Thyroid gland (tissue), 4 donors: ENCODE results near the gene THYN1. TPM values are rescaled to one million over a fixed set of nuclear protein-coding genes. Genes with fewer than 3 reads are reported as not detected.

Source experiments
- DNase-seq, 2 donors: peaks; one replicate each; pipeline ENCODE4 v3.0.0-alpha.2; 2019
- H3K27ac ChIP-seq, 3 donors: fragments of 200-600 bp; sonication (generic); 1 replicate in 2 of 3; 2 replicates in 1 of 3; pipeline ENCODE4 v1.5.1; 2016 to 2019; ENCODE audit warnings: mild to moderate bottlenecking in 1 of 3, moderate library complexity in 1 of 3
- H3K27me3 ChIP-seq: fragments of 200-600 bp; sonication (generic); one replicate; pipeline ENCODE4 v1.5.1; 2019
- H3K36me3 ChIP-seq, 2 donors: fragments of 200-600 bp; sonication (generic); one replicate each; pipeline ENCODE4 v1.5.1; 2016 to 2019
- H3K4me1 ChIP-seq, 2 donors: fragments of 200-600 bp; sonication (generic); one replicate each; pipeline ENCODE4 v1.5.1; 2017 to 2019
- H3K4me3 ChIP-seq, 3 donors: fragments of 200-600 bp; sonication (generic); replicated peaks in 1 of 3; 1 replicate in 2 of 3; 2 replicates in 1 of 3; pipeline ENCODE4 v1.5.1; 2016; ENCODE audit warnings: mild to moderate bottlenecking in 1 of 3
- H3K9me3 ChIP-seq: fragments of 200-600 bp; sonication (generic); one replicate; pipeline ENCODE4 v1.5.1; 2017
- CTCF ChIP-seq, 6 experiments: fragments of 200-600 bp in 3 of 6; fragments of 450-650 bp in 3 of 6; sonication (generic) in 3 of 6; IDR thresholded peaks; one replicate each; pipeline ENCODE4 v1.5.1; 2016 to 2019; ENCODE audit warnings: antibody characterized with exemption in 6 of 6, mild to moderate bottlenecking in 2 of 6, inconsistent platforms in 1 of 6, moderate library complexity in 1 of 6
- POLR2A ChIP-seq, 2 donors: fragments of 450-650 bp; IDR thresholded peaks; one replicate each; pipeline ENCODE4 v1.6.1; 2017; ENCODE audit warnings: antibody characterized with exemption in 2 of 2, mild to moderate bottlenecking in 2 of 2, moderate library complexity in 1 of 2
- WGBS, 2 donors: methylation state at CpG; one replicate each; pipeline ENCODE4 v1.1.5; 2017; 5-methylcytosine and 5-hydroxymethylcytosine counted together
- intact Hi-C: fragments of 100-400 bp; cut with DNase I; formaldehyde crosslinking; loops from one replicate; pipeline ENCODE4 v1.15.1; 2023
- total RNA-seq, 4 donors: library from RNA; depleted of rRNA; stranded (reverse); fragments of >200 nt; gene quantifications; one replicate each; pipeline ENCODE4 v1.2.3, GENCODE V29; 2016

THYN1 gene
- total RNA-seq, 4 donors from 2014 or later = 42.4 to 77.9 (median 63.8) TPM

- peaks cover 17 to 23% of the 10 kb centered on the region in 2 donors for H3K4me1 ChIP-seq
- WGBS, 2 donors = 61 to 66% methylated on average over 4 of the region's 4 CpGs
Measured at GRCh38 chr11:134230339-134230738, 22.8 kb downstream of the THYN1 start.

GRCh38 chr11:134229126-134229790, 23.9 kb downstream of the THYN1 start:
- Histone ChIP-seq H3K27me3 (no peaks in the 10 kb centered on the region), H3K9me3 (no peaks in the 10 kb centered on the region), H3K4me1 (peaks cover 17 to 23% of the 10 kb centered on the region in 2 donors), H3K4me3 (no peak overlapping the region), H3K27ac (no peak overlapping the region), H3K36me3 (no peaks in the 10 kb centered on the region)
- no peak for TF ChIP-seq CTCF (IDR thresholded peaks at IDR 0.05)
- no peak for TF ChIP-seq POLR2A (IDR thresholded peaks at IDR 0.05)
- no peak for DNase-seq
- 86 to 90% methylated on average over 6 of the region's 6 CpGs for WGBS, 2 donors
- intact Hi-C loops = no loop called here

More at GRCh38 chr11:134230339-134230738, 22.8 kb downstream of the THYN1 start:
- no peak for DNase-seq
- no peak overlapping the region for H3K4me3 ChIP-seq
- H3K27me3 ChIP-seq = no peaks in the 10 kb centered on the region
- H3K27ac ChIP-seq = no peak overlapping the region
- no peaks in the 10 kb centered on the region for H3K36me3 ChIP-seq
- intact Hi-C loops = no loop called here
- TF ChIP-seq POLR2A (IDR thresholded peaks at IDR 0.05) (no peak), CTCF (IDR thresholded peaks at IDR 0.05) (no peak)
- no peaks in the 10 kb centered on the region for H3K9me3 ChIP-seq

GRCh38 chr11:134228625-134229024, 24.5 kb downstream of the THYN1 start:
- no peaks in the 10 kb centered on the region for H3K9me3 ChIP-seq
- no peaks in the 10 kb centered on the region for H3K36me3 ChIP-seq
- H3K4me3 ChIP-seq = no peak overlapping the region
- H3K27me3 ChIP-seq = no peaks in the 10 kb centered on the region
- peaks cover 17 to 23% of the 10 kb centered on the region in 2 donors for H3K4me1 ChIP-seq
- 89 to 94% methylated on average over 6 of the region's 6 CpGs for WGBS, 2 donors
- no peak for TF ChIP-seq CTCF (IDR thresholded peaks at IDR 0.05)
- DNase-seq = no peak
- intact Hi-C loops = no loop called here
- no peak overlapping the region for H3K27ac ChIP-seq

GRCh38 chr11:134226806-134227325, 26.3 kb downstream of the THYN1 start:
- intact Hi-C loops = loop anchor here (2.0 kb wide), 1 partner anchor 24 kb away; no protein-coding TSS in a partner anchor
- Histone ChIP-seq H3K36me3 (no peaks in the 10 kb centered on the region), H3K27me3 (no peaks in the 10 kb centered on the region), H3K4me1 (peaks cover 25 to 30% of the 10 kb centered on the region in 2 donors), H3K4me3 (no peak overlapping the region), H3K9me3 (no peaks in the 10 kb centered on the region), H3K27ac (no peak overlapping the region)
- 90 to 93% methylated on average over 5 of the region's 5 CpGs for WGBS, 2 donors
- no peak for DNase-seq
- TF ChIP-seq CTCF (IDR thresholded peaks at IDR 0.05) = no peak
- no peak for TF ChIP-seq POLR2A (IDR thresholded peaks at IDR 0.05)
